ENCODE results near the gene RNASE4. TPM values are rescaled to one million over a fixed set of nuclear protein-coding genes. Genes with fewer than 3 reads are reported as not detected.

Gene RNASE4
- total RNA-seq, 1 experiment from 2014 or later = 3.9 TPM

GRCh38 chr14:20746566-20746965 lies 62.2 kb downstream of the RNASE4 start:
- ATAC-seq = no peak
- RAD21 ChIA-PET (ENCODE audit: low non-redundant PET in 1 of 2, low total read pairs in 2 of 2, uncharacterized antibody in 2 of 2, unreplicated experiment in 2 of 2) = no interaction called here
- intact Hi-C loops (cut with micrococcal nuclease) = no loop called here
- H3K27me3 ChIP-seq (ENCODE audit: insufficient read depth, low read length) = no peaks in the 10 kb centered on the region
- CTCF ChIA-PET = interaction anchor here (1.3 kb wide), 1 partner anchor 112 kb away, joined by 3 read pairs; no protein-coding TSS in a partner anchor
- H3K4me3 ChIP-seq (replicated peaks in 1 of 2; ENCODE audit: low read depth in 1 of 2, low read length in 2 of 2) = no peak overlapping the region
- POLR2A ChIA-PET = no interaction called here
- no peak overlapping the region for H3K4me2 ChIP-seq (ENCODE audit: low read length)
- no peaks in the 10 kb centered on the region for H4K20me1 ChIP-seq (ENCODE audit: insufficient read depth)
- no peak overlapping the region for H3K9ac ChIP-seq (ENCODE audit: low read length)
- H3K9me3 ChIP-seq (ENCODE audit: control insufficient read depth in 1 of 2, insufficient read depth in 1 of 2, low read depth in 1 of 2, low read length in 2 of 2) = peaks cover 0 to under 1% of the 10 kb centered on the region in 2 experiments; a peak in 1 of 4 replicates
- no peaks in the 10 kb centered on the region for H3K4me1 ChIP-seq (ENCODE audit: control insufficient read depth in 1 of 2, insufficient read depth in 2 of 2, low read length in 2 of 2)
- H3K27ac ChIP-seq (ENCODE audit: low read depth, low read length) = no peak overlapping the region
- no peaks in the 10 kb centered on the region for H3K79me2 ChIP-seq (ENCODE audit: insufficient read depth, low read length)
- TF ChIP-seq CTCF (IDR thresholded peaks at IDR 0.05 in 2 of 3, conservative IDR thresholded peaks at IDR 0.05 in 1 of 3; ENCODE audit: borderline replicate concordance in 1 of 3, insufficient read depth in 1 of 3, low read depth in 2 of 3, low read length in 2 of 3) (no peak), YY1 (IDR thresholded peaks at IDR 0.05; ENCODE audit: extremely low read depth, insufficient replicate concordance, low read depth, low read length) (no peak), SRF (IDR thresholded peaks at IDR 0.05; ENCODE audit: low read depth) (no peak)
- H3K9me2 ChIP-seq (ENCODE audit: insufficient read depth) = no peaks in the 10 kb centered on the region
- no peak for DNase-seq (ENCODE audit: low read depth, low spot score)
- no peaks in the 10 kb centered on the region for H3K36me3 ChIP-seq (ENCODE audit: control insufficient read depth in 1 of 2, insufficient read depth in 2 of 2, low read length in 2 of 2)
- H2AFZ ChIP-seq (ENCODE audit: low read depth, low read length, poor library complexity, severe bottlenecking) = no peak overlapping the region
- no TSS peak for BruUV-seq (replicated peaks)

GRCh38 chr14:20748439-20748838 lies 64.1 kb downstream of the RNASE4 start:
- Histone ChIP-seq H2AFZ (ENCODE audit: low read depth, low read length, poor library complexity, severe bottlenecking) (no peak overlapping the region), H3K36me3 (ENCODE audit: control insufficient read depth in 1 of 2, insufficient read depth in 2 of 2, low read length in 2 of 2) (no peaks in the 10 kb centered on the region), H3K9ac (ENCODE audit: low read length) (no peak overlapping the region), H3K9me2 (ENCODE audit: insufficient read depth) (no peaks in the 10 kb centered on the region), H3K4me2 (ENCODE audit: low read length) (no peak overlapping the region), H3K4me1 (ENCODE audit: control insufficient read depth in 1 of 2, insufficient read depth in 2 of 2, low read length in 2 of 2) (no peaks in the 10 kb centered on the region), H3K9me3 (ENCODE audit: control insufficient read depth in 1 of 2, insufficient read depth in 1 of 2, low read depth in 1 of 2, low read length in 2 of 2) (peaks cover 13 to 17% of the 10 kb centered on the region in 2 experiments; a peak in 3 of 4 replicates), H3K27me3 (ENCODE audit: insufficient read depth, low read length) (no peaks in the 10 kb centered on the region), H4K20me1 (ENCODE audit: insufficient read depth) (no peaks in the 10 kb centered on the region), H3K79me2 (ENCODE audit: insufficient read depth, low read length) (no peaks in the 10 kb centered on the region), H3K4me3 (replicated peaks in 1 of 2; ENCODE audit: low read depth in 1 of 2, low read length in 2 of 2) (no peak overlapping the region), H3K27ac (ENCODE audit: low read depth, low read length) (no peak overlapping the region)
- DNase-seq (ENCODE audit: low read depth, low spot score) = no peak
- ChIA-PET POLR2A (no interaction called here), RAD21 (ENCODE audit: low non-redundant PET in 1 of 2, low total read pairs in 2 of 2, uncharacterized antibody in 2 of 2, unreplicated experiment in 2 of 2) (no interaction called here), CTCF (no interaction called here)
- ATAC-seq = no peak
- BruUV-seq (replicated peaks) = no TSS peak
- intact Hi-C loops (cut with micrococcal nuclease) = no loop called here
- TF ChIP-seq ZNF274 (IDR thresholded peaks at IDR 0.05; ENCODE audit: low read depth, low read length) (no peak), REST (IDR thresholded peaks at IDR 0.05; ENCODE audit: low read depth) (no peak), MAX (IDR thresholded peaks at IDR 0.05) (no peak), ELF1 (IDR thresholded peaks at IDR 0.05; ENCODE audit: borderline replicate concordance, low read depth) (no peak), ATF3 (IDR thresholded peaks at IDR 0.05) (no peak), POLR2AphosphoS5 (IDR thresholded peaks at IDR 0.05; ENCODE audit: low read depth, low read length) (no peak), RAD21 (IDR thresholded peaks at IDR 0.05; ENCODE audit: low read depth) (no peak), ZFX (IDR thresholded peaks at IDR 0.05) (no peak), EZH2 (IDR thresholded peaks at IDR 0.05) (no peak), JUND (IDR thresholded peaks at IDR 0.05) (no peak), CBX3 (IDR thresholded peaks at IDR 0.05; ENCODE audit: low read depth) (no peak)
